Endothelial cell of umbilical vein (primary cell): ENCODE data around the gene MRPL44. TPM values are rescaled to one million over a fixed set of nuclear protein-coding genes. Genes with fewer than 3 reads are reported as not detected.

Experiments
- BruUV-seq: library from RNA; stranded (reverse); fragments of 400-500 nt; replicated peaks from 2 replicates; lab custom pipeline; 2021; lab: Mats Ljungman, UMichigan
- CTCF ChIA-PET: fragments of 300-600, 350-600 bp; sonication (Branson Sonifier 250); formaldehyde crosslinking; loops from one replicate; lab custom pipeline; 2021; ENCODE audit warnings: antibody characterized with exemption, inconsistent platforms; lab: Charles Lee
- POLR2A ChIA-PET: fragments of 300-600, 350-600 bp; sonication (Branson Sonifier 250); formaldehyde crosslinking; loops from one replicate; lab custom pipeline; 2021; ENCODE audit warnings: antibody characterized with exemption, inconsistent platforms; lab: Charles Lee
- DNase-seq: peaks from one replicate; pipeline ENCODE4 v3.0.0-alpha.2; 2011; ENCODE audit warnings: low read depth, low spot score
- FAIRE-seq: peaks from 2 replicates; lab custom pipeline; 2011; peaks lifted over from hg19 to GRCh38; lab: Jason Lieb, UNC
- H2AFZ ChIP-seq: 2 replicates; pipeline ENCODE4 v1.6.0; 2012; ENCODE audit warnings: low read depth, low read length, control low read depth, inconsistent platforms
- H3K27ac ChIP-seq: 2 replicates; pipeline ENCODE4 v1.5.1; 2011; ENCODE audit warnings: low read depth, mild to moderate bottlenecking, control low read depth, low read length, moderate library complexity; ENCODE audit not compliant: insufficient read depth
- H3K27me3 ChIP-seq, 2 experiments: 2 replicates each; pipeline versions ENCODE4 v1.6.0 to v1.6.1; 2011; ENCODE audit warnings: low read length in 2 of 2, mixed read lengths in 1 of 2; ENCODE audit not compliant: control insufficient read depth in 2 of 2, insufficient read depth in 2 of 2
- H3K36me3 ChIP-seq, 2 experiments: 2 replicates in 1 of 2; 3 replicates in 1 of 2; pipeline ENCODE4 v1.5.1; 2011; ENCODE audit warnings: low read length in 2 of 2, mild to moderate bottlenecking in 1 of 2, moderate library complexity in 1 of 2; ENCODE audit not compliant: control insufficient read depth in 2 of 2, insufficient read depth in 2 of 2; ENCODE audit errors: extremely low read depth in 1 of 2
- H3K4me1 ChIP-seq: 3 replicates; pipeline ENCODE4 v1.5.1; 2011; ENCODE audit warnings: mild to moderate bottlenecking, low read length; ENCODE audit not compliant: control insufficient read depth, insufficient read depth; ENCODE audit errors: extremely low read depth
- H3K4me2 ChIP-seq: 2 replicates; pipeline ENCODE4 v1.6.1; 2011; ENCODE audit warnings: low read length, control low read depth, mixed read lengths; ENCODE audit not compliant: insufficient read depth
- H3K4me3 ChIP-seq, 3 experiments: fragments of 200-600 bp in 1 of 3; sonication (generic), shearing (Covaris generic) in 1 of 3; replicated peaks in 1 of 3; 2 replicates each; pipeline ENCODE4 v1.5.1; 2011 to 2016; ENCODE audit warnings: control low read depth in 3 of 3, low read length in 3 of 3, mild to moderate bottlenecking in 2 of 3, inconsistent platforms in 1 of 3, low read depth in 1 of 3, moderate library complexity in 1 of 3; ENCODE audit not compliant: insufficient read depth in 1 of 3
- H3K79me2 ChIP-seq: 2 replicates; pipeline ENCODE4 v1.6.0; 2012; ENCODE audit warnings: low read length, inconsistent platforms; ENCODE audit not compliant: control insufficient read depth, insufficient read depth
- H3K9ac ChIP-seq: replicated peaks from 2 replicates; pipeline ENCODE3; 2011; ENCODE audit warnings: low read length, control low read depth; ENCODE audit not compliant: insufficient read depth; ENCODE audit errors: extremely low read depth
- H3K9me1 ChIP-seq: replicated peaks from 3 replicates; pipeline ENCODE4 v1.6.0; 2011; ENCODE audit warnings: mild to moderate bottlenecking, low read length; ENCODE audit not compliant: control insufficient read depth, insufficient read depth; ENCODE audit errors: extremely low read depth
- H3K9me3 ChIP-seq: replicated peaks from 2 replicates; pipeline ENCODE4 v1.5.1; 2012; ENCODE audit warnings: low read length, inconsistent platforms; ENCODE audit not compliant: control insufficient read depth, insufficient read depth
- H4K20me1 ChIP-seq: replicated peaks from 2 replicates; pipeline ENCODE3; 2011; ENCODE audit warnings: mild to moderate bottlenecking, low read length; ENCODE audit not compliant: control insufficient read depth, insufficient read depth; ENCODE audit errors: extremely low read depth
- EZH2 ChIP-seq: IDR thresholded peaks from 2 replicates; pipeline ENCODE4 v1.6.1; 2012; ENCODE audit warnings: borderline replicate concordance, low read depth, mild to moderate bottlenecking, moderate library complexity, low read length, inconsistent platforms; ENCODE audit not compliant: severe bottlenecking
- FOS ChIP-seq: IDR thresholded peaks from 2 replicates; pipeline ENCODE4 v1.6.1; 2011; ENCODE audit warnings: mild to moderate bottlenecking, low read length, moderate library complexity, borderline replicate concordance; ENCODE audit not compliant: insufficient read depth
- GATA2 ChIP-seq: IDR thresholded peaks from 2 replicates; pipeline ENCODE4 v1.7.0; 2011; ENCODE audit warnings: low read depth, mild to moderate bottlenecking, moderate library complexity, mixed read lengths, low read length; ENCODE audit not compliant: insufficient read length, insufficient read depth
- JUN ChIP-seq: IDR thresholded peaks from 2 replicates; pipeline ENCODE4 v1.6.1; 2011; ENCODE audit warnings: borderline replicate concordance, low read depth; ENCODE audit not compliant: insufficient read length, insufficient read depth
- MAX ChIP-seq: IDR thresholded peaks from 2 replicates; pipeline ENCODE4 v1.6.1; 2011; ENCODE audit not compliant: insufficient read depth, insufficient read length
- MYC ChIP-seq: IDR thresholded peaks from one replicate; pipeline ENCODE4 v1.6.1; 2011; ENCODE audit warnings: mild to moderate bottlenecking, low read depth, low read length
- POLR2A ChIP-seq: IDR thresholded peaks from 2 replicates; pipeline ENCODE4 v1.6.1; 2012; ENCODE audit warnings: low read depth, mild to moderate bottlenecking, control low read depth, low read length
- POLR2AphosphoS5 ChIP-seq: IDR thresholded peaks from 2 replicates; pipeline ENCODE4 v1.6.1; 2012; ENCODE audit warnings: low read depth, mild to moderate bottlenecking, control low read depth, low read length, moderate library complexity; ENCODE audit not compliant: insufficient read depth
- dilution Hi-C: fragments of 300-500 bp; cut with MboI; formaldehyde crosslinking; loops from one replicate; pipeline ENCODE4 v1.15.0; 2019; ENCODE audit warnings: low sequenced_read_pairs; ENCODE audit not compliant: extremely low pct_ligation_motif_present
- intact Hi-C: fragments of 100-400 bp; cut with micrococcal nuclease; formaldehyde crosslinking; loops from one replicate; pipeline ENCODE4 v1.10.0; 2022
- polyA plus RNA-seq, 4 experiments: library from polyadenylated mRNA; depleted of rRNA in 3 of 4; stranded (reverse) in 3 of 4; unstranded in 1 of 4; fragments of >200 nt; gene quantifications; 2 replicates each; pipeline versions ENCODE4 v1.2.1 to v1.2.3, GENCODE V29; 2011 to 2012; ENCODE audit warnings: missing spikeins in 1 of 4
- total RNA-seq: library from RNA; stranded (reverse); gene quantifications from 2 replicates; pipeline ENCODE4 v1.2.3, GENCODE V29; 2021
- TF ChIP-seq, protein P1 (sequence below), 2 donors: IDR thresholded peaks; 1 replicate in 1 of 2; 2 replicates in 1 of 2; pipeline ENCODE4 v1.5.1; 2011; ENCODE audit warnings: low read length in 2 of 2, mild to moderate bottlenecking in 2 of 2, moderate library complexity in 2 of 2, control low read depth in 1 of 2, inconsistent platforms in 1 of 2, low read depth in 1 of 2; ENCODE audit not compliant: insufficient read depth in 1 of 2; ENCODE audit errors: extremely low read depth in 1 of 2

Gene MRPL44
- total and polyA plus RNA-seq, 2 donors (not counting 3 experiments of a cell fraction or from before 2014, with no cell fraction given), result 19.2 to 27.7 TPM

DNA sequence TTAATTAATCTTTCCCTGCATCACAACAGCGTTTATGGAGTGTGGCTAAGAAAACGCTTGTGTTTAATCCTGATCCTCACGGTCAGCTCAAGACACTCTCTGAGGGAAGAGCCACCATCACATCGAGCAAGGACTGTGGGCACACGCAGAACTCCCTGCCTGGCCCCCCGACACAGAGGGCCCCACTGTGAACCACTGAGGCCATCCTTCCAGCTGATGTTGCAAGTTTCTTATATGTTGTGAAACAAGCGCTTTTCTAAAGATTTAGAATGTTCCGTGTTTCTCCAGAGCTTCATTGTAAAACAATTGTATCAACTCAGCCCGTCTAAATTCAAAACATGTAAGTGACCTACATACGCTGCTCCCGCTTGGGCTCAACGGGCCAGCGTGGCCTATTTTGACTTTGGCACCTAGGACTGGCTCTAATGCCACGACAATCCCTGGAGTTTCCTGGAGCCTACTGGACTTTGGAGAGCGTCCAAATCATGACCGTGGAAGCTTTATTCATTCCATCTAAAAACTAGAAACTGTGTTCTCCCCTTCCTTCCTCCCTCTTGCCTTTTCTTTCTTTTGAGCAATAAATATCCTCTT lies 46.9 kb downstream of the MRPL44 start:
- H3K9me3 ChIP-seq, result no peaks in the 10 kb centered on the region
- intact Hi-C loops, result no loop called here
- no peak for FAIRE-seq
- no peak overlapping the region for H3K4me2 ChIP-seq
- POLR2A ChIA-PET, result no interaction called here
- TF ChIP-seq POLR2AphosphoS5, result no peak
- no peak for TF ChIP-seq MYC
- no peak for TF ChIP-seq JUN
- no peak for TF ChIP-seq POLR2A
- TF ChIP-seq EZH2, result no peak
- TF ChIP-seq MAX, result no peak
- TF ChIP-seq, protein P1, sequence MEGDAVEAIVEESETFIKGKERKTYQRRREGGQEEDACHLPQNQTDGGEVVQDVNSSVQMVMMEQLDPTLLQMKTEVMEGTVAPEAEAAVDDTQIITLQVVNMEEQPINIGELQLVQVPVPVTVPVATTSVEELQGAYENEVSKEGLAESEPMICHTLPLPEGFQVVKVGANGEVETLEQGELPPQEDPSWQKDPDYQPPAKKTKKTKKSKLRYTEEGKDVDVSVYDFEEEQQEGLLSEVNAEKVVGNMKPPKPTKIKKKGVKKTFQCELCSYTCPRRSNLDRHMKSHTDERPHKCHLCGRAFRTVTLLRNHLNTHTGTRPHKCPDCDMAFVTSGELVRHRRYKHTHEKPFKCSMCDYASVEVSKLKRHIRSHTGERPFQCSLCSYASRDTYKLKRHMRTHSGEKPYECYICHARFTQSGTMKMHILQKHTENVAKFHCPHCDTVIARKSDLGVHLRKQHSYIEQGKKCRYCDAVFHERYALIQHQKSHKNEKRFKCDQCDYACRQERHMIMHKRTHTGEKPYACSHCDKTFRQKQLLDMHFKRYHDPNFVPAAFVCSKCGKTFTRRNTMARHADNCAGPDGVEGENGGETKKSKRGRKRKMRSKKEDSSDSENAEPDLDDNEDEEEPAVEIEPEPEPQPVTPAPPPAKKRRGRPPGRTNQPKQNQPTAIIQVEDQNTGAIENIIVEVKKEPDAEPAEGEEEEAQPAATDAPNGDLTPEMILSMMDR (IDR thresholded peaks at IDR 0.05; ENCODE audit: extremely low read depth in 1 of 2, insufficient read depth in 1 of 2, low read depth in 1 of 2, low read length in 2 of 2), result no peak
- TF ChIP-seq FOS, result no peak
- TF ChIP-seq GATA2, result no peak
- no peak overlapping the region for H3K4me3 ChIP-seq
- H4K20me1 ChIP-seq, result no peaks in the 10 kb centered on the region
- no peak overlapping the region for H3K9ac ChIP-seq
- H3K9me1 ChIP-seq, result no peaks in the 10 kb centered on the region
- peak overlapping the region; percentile 42 for H2AFZ ChIP-seq
- H3K27ac ChIP-seq, result no peak overlapping the region
- no peaks in the 10 kb centered on the region for H3K36me3 ChIP-seq
- BruUV-seq, result no TSS peak
- H3K27me3 ChIP-seq, result no peaks in the 10 kb centered on the region
- H3K4me1 ChIP-seq, result peaks cover 2% of the 10 kb centered on the region
- DNase-seq, result peak; percentile 20
- CTCF ChIA-PET, result interaction anchor here (0.6 to 6.8 kb wide), 6 partner anchors 9 to 1656 kb away, joined by 3 to 73 read pairs (median 6); no protein-coding TSS in a partner anchor
- no peaks in the 10 kb centered on the region for H3K79me2 ChIP-seq
- dilution Hi-C loops, result loop anchor here (25.0 kb wide), 1 partner anchor 283 kb away; no protein-coding TSS in a partner anchor
